Panc1 (cell line): ENCODE results near the gene SLC4A1. TPM values are rescaled to one million over a fixed set of nuclear protein-coding genes. Genes with fewer than 3 reads are reported as not detected.

Source experiments
- ATAC-seq: fragments of 200-7000 bp; cut with Tn5 transposase; 2 replicates; pipeline ENCODE4 v1.9.1; 2020; ENCODE audit warnings: mild to moderate bottlenecking, moderate library complexity
- BruUV-seq: library from RNA; stranded (reverse); fragments of 400-500 nt; replicated peaks from 2 replicates; lab custom pipeline; 2021; lab: Mats Ljungman, UMichigan
- CTCF ChIA-PET: fragments of 300-600 bp; sonication (Branson Sonifier 250); formaldehyde crosslinking; loops from one replicate; lab custom pipeline; 2022; ENCODE audit warnings: antibody characterized with exemption; lab: Charles Lee
- POLR2A ChIA-PET: fragments of 300-600 bp; sonication (Branson Sonifier 250); formaldehyde crosslinking; loops from one replicate; lab custom pipeline; 2022; ENCODE audit warnings: antibody characterized with exemption; lab: Charles Lee
- DNase-seq: peaks from one replicate; pipeline ENCODE4 v3.0.0-alpha.2; 2010; ENCODE audit warnings: low read depth, low spot score
- H3K27ac ChIP-seq: 2 replicates; pipeline ENCODE4 v1.5.1; 2011; ENCODE audit warnings: mild to moderate bottlenecking, low read length, inconsistent platforms
- H3K27me3 ChIP-seq: fragments of 200-500 bp; sonication (Bioruptor generic); 2 replicates; pipeline ENCODE4 v1.6.0; 2014; ENCODE audit warnings: low read length, inconsistent platforms; ENCODE audit not compliant: control insufficient read depth, insufficient read depth
- H3K36me3 ChIP-seq: fragments of 200-500 bp; sonication (Bioruptor generic); 2 replicates; pipeline ENCODE4 v1.5.1; 2014; ENCODE audit warnings: inconsistent platforms, mild to moderate bottlenecking, low read length, moderate library complexity; ENCODE audit not compliant: control insufficient read depth, insufficient read depth
- H3K4me1 ChIP-seq: 2 replicates; pipeline ENCODE4 v1.5.1; 2011; ENCODE audit warnings: inconsistent platforms, mild to moderate bottlenecking, low read length, moderate library complexity; ENCODE audit not compliant: control insufficient read depth, insufficient read depth
- H3K4me3 ChIP-seq, 2 experiments: 2 replicates each; pipeline ENCODE4 v1.5.1; 2011 to 2012; ENCODE audit warnings: low read depth in 2 of 2, low read length in 2 of 2, mild to moderate bottlenecking in 2 of 2, inconsistent platforms in 1 of 2, moderate library complexity in 1 of 2
- H3K9me3 ChIP-seq: fragments of 200-500 bp; sonication (Bioruptor generic); 2 replicates; pipeline ENCODE4 v1.5.1; 2014; ENCODE audit warnings: low read depth, mild to moderate bottlenecking, inconsistent platforms, low read length, moderate library complexity; ENCODE audit not compliant: control insufficient read depth, insufficient read depth
- POLR2AphosphoS5 ChIP-seq: IDR thresholded peaks from 2 replicates; pipeline ENCODE4 v1.6.1; 2012; ENCODE audit warnings: mild to moderate bottlenecking, low read depth, low read length, moderate library complexity
- SIN3A ChIP-seq: IDR thresholded peaks from 2 replicates; pipeline ENCODE4 v1.6.1; 2012; ENCODE audit warnings: low read depth, mild to moderate bottlenecking, low read length, moderate library complexity, borderline replicate concordance; ENCODE audit not compliant: insufficient read depth
- TCF7L2 ChIP-seq: IDR thresholded peaks from 2 replicates; pipeline ENCODE4 v1.6.1; 2011; ENCODE audit warnings: mild to moderate bottlenecking, low read depth, low read length, inconsistent platforms
- in situ Hi-C: cut with HindIII; loops from 2 replicates; pipeline ENCODE4 v1.10.0; 2016; ENCODE audit warnings: low sequenced_read_pairs, low pct_unique_long_range_greater_than_20kb
- intact Hi-C: fragments of 100-400 bp; cut with micrococcal nuclease; formaldehyde crosslinking; loops from one replicate; pipeline ENCODE4 v1.10.0; 2022; ENCODE audit not compliant: unreplicated experiment
- total RNA-seq: library from RNA; stranded (reverse); gene quantifications from one replicate; pipeline ENCODE4 v1.2.1, GENCODE V29; 2021; ENCODE audit not compliant: unreplicated experiment
- TF ChIP-seq, protein P1 (sequence below), 2 experiments: IDR thresholded peaks; 2 replicates each; pipeline ENCODE4 v1.6.1; 2011 to 2012; ENCODE audit warnings: low read depth in 2 of 2, control low read depth in 1 of 2, low read length in 1 of 2, mild to moderate bottlenecking in 1 of 2, moderate library complexity in 1 of 2; ENCODE audit not compliant: insufficient read depth in 1 of 2
- TF ChIP-seq, protein P2 (sequence below): fragments of 450-650 bp; IDR thresholded peaks from 2 replicates; pipeline ENCODE4 v1.5.1; 2017; ENCODE audit warnings: mild to moderate bottlenecking

The SLC4A1 gene
- total RNA-seq, 1 experiment from 2014 or later: not detected

DNA sequence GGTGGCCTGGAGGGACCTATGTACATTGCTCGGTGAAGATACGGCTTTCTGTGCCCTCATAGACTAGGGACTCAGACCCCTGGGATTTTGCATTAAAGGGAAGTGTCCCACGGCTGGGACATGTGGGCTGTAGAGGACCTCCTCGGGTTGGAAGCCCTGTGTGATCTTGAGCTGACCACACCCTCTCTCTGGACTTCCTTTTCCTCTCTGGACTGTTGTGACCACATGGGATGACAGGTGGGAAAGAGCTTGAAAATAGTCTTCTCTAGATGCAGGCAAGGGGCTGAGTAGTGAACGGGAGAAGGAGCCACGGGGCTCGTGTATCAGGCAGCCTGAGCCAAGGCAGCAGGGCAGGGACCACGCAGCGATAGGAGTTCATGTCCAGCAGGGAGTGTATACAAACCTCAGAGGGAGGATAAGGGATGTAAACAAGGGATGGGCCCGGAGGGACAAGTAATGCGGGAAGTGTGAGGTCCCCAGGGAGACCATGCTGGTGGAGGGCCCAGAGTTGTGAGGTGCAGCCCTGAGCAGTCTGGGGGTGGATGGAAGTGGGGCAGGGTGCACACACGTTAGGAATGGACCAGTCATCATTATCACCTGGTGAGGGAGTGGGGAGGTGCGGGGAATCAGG lies 4.5 kb upstream of the SLC4A1 start:
- CTCF ChIA-PET: no interaction called here
- BruUV-seq: no TSS peak
- Histone ChIP-seq H3K27me3 (no peaks in the 10 kb centered on the region), H3K4me1 (no peaks in the 10 kb centered on the region; the same call in none of the 2 replicates), H3K9me3 (no peaks in the 10 kb centered on the region), H3K4me3 (no peak overlapping the region), H3K27ac (no peak overlapping the region), H3K36me3 (no peaks in the 10 kb centered on the region)
- TF ChIP-seq TCF7L2 (no peak), SIN3A (no peak), POLR2AphosphoS5 (no peak)
- TF ChIP-seq, protein P1, sequence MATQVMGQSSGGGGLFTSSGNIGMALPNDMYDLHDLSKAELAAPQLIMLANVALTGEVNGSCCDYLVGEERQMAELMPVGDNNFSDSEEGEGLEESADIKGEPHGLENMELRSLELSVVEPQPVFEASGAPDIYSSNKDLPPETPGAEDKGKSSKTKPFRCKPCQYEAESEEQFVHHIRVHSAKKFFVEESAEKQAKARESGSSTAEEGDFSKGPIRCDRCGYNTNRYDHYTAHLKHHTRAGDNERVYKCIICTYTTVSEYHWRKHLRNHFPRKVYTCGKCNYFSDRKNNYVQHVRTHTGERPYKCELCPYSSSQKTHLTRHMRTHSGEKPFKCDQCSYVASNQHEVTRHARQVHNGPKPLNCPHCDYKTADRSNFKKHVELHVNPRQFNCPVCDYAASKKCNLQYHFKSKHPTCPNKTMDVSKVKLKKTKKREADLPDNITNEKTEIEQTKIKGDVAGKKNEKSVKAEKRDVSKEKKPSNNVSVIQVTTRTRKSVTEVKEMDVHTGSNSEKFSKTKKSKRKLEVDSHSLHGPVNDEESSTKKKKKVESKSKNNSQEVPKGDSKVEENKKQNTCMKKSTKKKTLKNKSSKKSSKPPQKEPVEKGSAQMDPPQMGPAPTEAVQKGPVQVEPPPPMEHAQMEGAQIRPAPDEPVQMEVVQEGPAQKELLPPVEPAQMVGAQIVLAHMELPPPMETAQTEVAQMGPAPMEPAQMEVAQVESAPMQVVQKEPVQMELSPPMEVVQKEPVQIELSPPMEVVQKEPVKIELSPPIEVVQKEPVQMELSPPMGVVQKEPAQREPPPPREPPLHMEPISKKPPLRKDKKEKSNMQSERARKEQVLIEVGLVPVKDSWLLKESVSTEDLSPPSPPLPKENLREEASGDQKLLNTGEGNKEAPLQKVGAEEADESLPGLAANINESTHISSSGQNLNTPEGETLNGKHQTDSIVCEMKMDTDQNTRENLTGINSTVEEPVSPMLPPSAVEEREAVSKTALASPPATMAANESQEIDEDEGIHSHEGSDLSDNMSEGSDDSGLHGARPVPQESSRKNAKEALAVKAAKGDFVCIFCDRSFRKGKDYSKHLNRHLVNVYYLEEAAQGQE (IDR thresholded peaks at IDR 0.05; ENCODE audit: insufficient read depth in 1 of 2, low read depth in 2 of 2, low read length in 1 of 2): no peak
- TF ChIP-seq, protein P2, sequence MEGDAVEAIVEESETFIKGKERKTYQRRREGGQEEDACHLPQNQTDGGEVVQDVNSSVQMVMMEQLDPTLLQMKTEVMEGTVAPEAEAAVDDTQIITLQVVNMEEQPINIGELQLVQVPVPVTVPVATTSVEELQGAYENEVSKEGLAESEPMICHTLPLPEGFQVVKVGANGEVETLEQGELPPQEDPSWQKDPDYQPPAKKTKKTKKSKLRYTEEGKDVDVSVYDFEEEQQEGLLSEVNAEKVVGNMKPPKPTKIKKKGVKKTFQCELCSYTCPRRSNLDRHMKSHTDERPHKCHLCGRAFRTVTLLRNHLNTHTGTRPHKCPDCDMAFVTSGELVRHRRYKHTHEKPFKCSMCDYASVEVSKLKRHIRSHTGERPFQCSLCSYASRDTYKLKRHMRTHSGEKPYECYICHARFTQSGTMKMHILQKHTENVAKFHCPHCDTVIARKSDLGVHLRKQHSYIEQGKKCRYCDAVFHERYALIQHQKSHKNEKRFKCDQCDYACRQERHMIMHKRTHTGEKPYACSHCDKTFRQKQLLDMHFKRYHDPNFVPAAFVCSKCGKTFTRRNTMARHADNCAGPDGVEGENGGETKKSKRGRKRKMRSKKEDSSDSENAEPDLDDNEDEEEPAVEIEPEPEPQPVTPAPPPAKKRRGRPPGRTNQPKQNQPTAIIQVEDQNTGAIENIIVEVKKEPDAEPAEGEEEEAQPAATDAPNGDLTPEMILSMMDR: no peak
- ATAC-seq: peak; percentile 42
- POLR2A ChIA-PET: no interaction called here
- intact Hi-C loops (no loop called here), in situ Hi-C loops (no loop called here)
- DNase-seq: no peak

DNA sequence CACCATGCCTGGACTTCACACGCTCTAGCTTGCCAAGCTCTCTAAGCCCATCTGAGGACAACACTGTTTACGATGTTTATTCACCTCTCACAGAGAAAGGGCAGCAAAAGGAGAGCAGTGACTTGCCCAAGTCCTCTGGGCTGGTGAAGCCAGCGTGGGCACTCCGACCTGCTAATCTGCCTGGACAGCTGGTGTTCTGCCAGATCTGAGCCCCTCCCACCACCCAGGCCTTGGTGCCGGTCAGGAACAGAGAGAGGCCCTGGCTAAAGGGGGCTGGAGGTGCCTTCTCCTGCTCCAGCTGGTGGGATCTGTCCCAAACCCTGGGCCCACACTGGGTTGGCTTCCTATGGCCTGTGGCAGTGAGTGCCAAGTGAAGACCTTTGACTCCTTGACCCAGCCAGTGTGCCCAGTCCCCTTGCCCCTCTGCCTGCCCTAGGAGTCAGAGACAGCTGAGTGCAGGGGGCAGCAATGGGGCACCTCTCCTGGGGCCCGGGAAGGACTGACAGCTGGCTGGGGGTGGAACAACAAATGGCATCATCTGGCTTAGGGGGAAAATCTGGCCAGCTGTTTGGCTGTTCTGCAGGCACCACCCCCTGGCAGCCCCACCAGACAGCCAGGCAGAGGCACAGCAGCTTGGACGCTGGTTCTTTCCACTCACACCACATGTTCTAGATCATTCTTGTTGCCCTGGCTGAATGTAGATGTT lies 1.8 kb upstream of the SLC4A1 start:
- Histone ChIP-seq H3K4me1 (no peaks in the 10 kb centered on the region; the same call in none of the 2 replicates), H3K4me3 (no peak overlapping the region), H3K27me3 (no peaks in the 10 kb centered on the region), H3K27ac (no peak overlapping the region), H3K9me3 (no peaks in the 10 kb centered on the region), H3K36me3 (no peaks in the 10 kb centered on the region)
- intact Hi-C loops (no loop called here), in situ Hi-C loops (no loop called here)
- BruUV-seq: no TSS peak
- TF ChIP-seq SIN3A (no peak), TCF7L2 (no peak), POLR2AphosphoS5 (no peak)
- TF ChIP-seq, protein P1 (IDR thresholded peaks at IDR 0.05; ENCODE audit: insufficient read depth in 1 of 2, low read depth in 2 of 2, low read length in 1 of 2): no peak
- TF ChIP-seq, protein P2: no peak
- ATAC-seq (no peak; the same call in 1 of the 2 replicates), DNase-seq (no peak)
- ChIA-PET POLR2A (no interaction called here), CTCF (interaction anchor here (1.3 kb wide), 1 partner anchor 12 kb away, joined by 3 read pairs; no protein-coding TSS in a partner anchor)
